HFFc6 (cell line): Measurements from ENCODE around the gene PPCS. TPM values are rescaled to one million over a fixed set of nuclear protein-coding genes. Genes with fewer than 3 reads are reported as not detected.

Experiments used
- DNase-seq: peaks from one replicate; pipeline ENCODE4 v3.0.0-alpha.2; 2018
- H3K27ac Mint-ChIP-seq: 2 replicates; pipeline ENCODE4 v1.8.0; 2020; ENCODE audit warnings: mild to moderate bottlenecking, mixed read lengths
- H3K27me3 Mint-ChIP-seq: 2 replicates; pipeline ENCODE4 v1.8.0; 2021; ENCODE audit warnings: mild to moderate bottlenecking, moderate library complexity, mixed read lengths; ENCODE audit not compliant: insufficient read depth
- H3K36me3 Mint-ChIP-seq: 2 replicates; pipeline ENCODE4 v1.8.0; 2021; ENCODE audit warnings: low read depth, mixed read lengths
- H3K4me1 Mint-ChIP-seq: 2 replicates; pipeline ENCODE4 v1.8.0; 2020; ENCODE audit warnings: low read depth, mixed read lengths
- H3K4me3 Mint-ChIP-seq: 2 replicates; pipeline ENCODE4 v1.8.0; 2020; ENCODE audit warnings: mild to moderate bottlenecking, moderate library complexity, mixed read lengths
- H3K9me3 Mint-ChIP-seq: 2 replicates; pipeline ENCODE4 v1.8.0; 2020; ENCODE audit warnings: mild to moderate bottlenecking, mixed read lengths
- long read RNA-seq: library from polyadenylated mRNA; unstranded; transcript quantifications from one replicate; pipeline ENCODE4 v2.0.0, GENCODE V29; 2019
- total RNA-seq, 6 experiments: library from RNA; stranded (reverse); fragmentation: NEBNext Ultra II Directional; extraction: Animal tissue kit (Norgen Biotek cat#: 25700); gene quantifications; 2 replicates in 1 of 6; 3 replicates in 5 of 6; pipeline ENCODE4 v1.2.3, GENCODE V29; 2021
- TF ChIP-seq, protein P1 (sequence below): fragments of 200-600 bp; sonication (generic); IDR thresholded peaks from 2 replicates; pipeline ENCODE4 v1.5.0; 2021; ENCODE audit warnings: antibody characterized with exemption, mild to moderate bottlenecking

The PPCS gene
- total RNA-seq: 10 to 100 TPM; 27.6 to 34.8 (median 29.2) TPM
- long read RNA-seq, transcript PPCS-201 (3 exons, 984 nt): minor isoform, 7 of 60 reads
- long read RNA-seq, transcript PPCS-203 (3 exons, 1,431 nt): major isoform, 45 of 60 reads
- long read RNA-seq, partial matches to known transcripts: 0 of 60 reads
- long read RNA-seq, other reads (novel, unspliced or antisense): 8 of 60 reads

DNA sequence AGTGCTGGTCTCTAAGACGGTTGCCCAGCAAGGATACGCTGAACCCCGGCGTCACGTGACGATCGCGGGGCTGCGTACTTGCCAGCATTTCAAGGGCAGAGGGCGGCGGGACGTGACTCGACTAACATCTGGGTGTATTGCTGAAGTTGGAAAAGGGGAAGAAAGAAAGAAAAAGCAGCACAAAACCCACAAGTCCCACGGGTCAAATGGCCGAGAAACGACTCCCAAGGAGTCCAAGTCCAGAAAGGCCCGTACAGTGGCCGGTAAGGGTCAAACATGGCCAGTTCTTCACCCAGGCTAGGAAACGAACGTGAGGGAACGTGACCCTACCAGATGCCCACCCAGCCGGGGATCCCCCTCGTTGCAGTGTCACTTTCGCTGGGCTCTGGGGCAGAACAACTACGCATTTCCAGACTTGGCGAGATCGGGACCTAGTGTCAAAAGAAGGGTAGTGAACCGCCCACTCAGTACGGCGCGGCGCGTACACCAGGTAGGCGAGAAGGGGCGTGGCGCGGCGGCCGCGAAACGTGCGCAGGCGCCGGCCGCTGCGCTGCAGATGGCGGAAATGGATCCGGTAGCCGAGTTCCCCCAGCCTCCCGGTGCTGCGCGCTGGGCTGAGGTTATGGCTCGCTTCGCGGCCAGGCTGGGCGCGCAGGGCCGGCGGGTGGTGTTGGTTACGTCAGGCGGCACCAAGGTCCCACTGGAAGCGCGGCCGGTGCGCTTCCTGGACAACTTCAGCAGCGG is at the start of gene PPCS, which contains the start of gene ZMYND12:
Gene PPCS, plus strand, starts transcription at position 534 of the 744 bp plus-strand sequence. Its CDS starts 23 bp downstream, at position 557.
Gene ZMYND12, minus strand, starts transcription at position 13 of the 744 bp plus-strand sequence. CDS start 25 bp downstream, outside the sequence.
- DNase-seq: peak; percentile 66
- Mint-ChIP-seq H3K9me3 (no peaks in the 10 kb centered on the region), H3K27ac (peak within 1 kb of the TSS; percentile 91), H3K36me3 (peaks cover 11% of the 10 kb centered on the region), H3K27me3 (peaks cover 3% of the 10 kb centered on the region; the same call in 1 of the 2 replicates), H3K4me3 (peak within 1 kb of the TSS; percentile 94), H3K4me1 (peaks cover 18% of the 10 kb centered on the region)
- TF ChIP-seq, protein P1, sequence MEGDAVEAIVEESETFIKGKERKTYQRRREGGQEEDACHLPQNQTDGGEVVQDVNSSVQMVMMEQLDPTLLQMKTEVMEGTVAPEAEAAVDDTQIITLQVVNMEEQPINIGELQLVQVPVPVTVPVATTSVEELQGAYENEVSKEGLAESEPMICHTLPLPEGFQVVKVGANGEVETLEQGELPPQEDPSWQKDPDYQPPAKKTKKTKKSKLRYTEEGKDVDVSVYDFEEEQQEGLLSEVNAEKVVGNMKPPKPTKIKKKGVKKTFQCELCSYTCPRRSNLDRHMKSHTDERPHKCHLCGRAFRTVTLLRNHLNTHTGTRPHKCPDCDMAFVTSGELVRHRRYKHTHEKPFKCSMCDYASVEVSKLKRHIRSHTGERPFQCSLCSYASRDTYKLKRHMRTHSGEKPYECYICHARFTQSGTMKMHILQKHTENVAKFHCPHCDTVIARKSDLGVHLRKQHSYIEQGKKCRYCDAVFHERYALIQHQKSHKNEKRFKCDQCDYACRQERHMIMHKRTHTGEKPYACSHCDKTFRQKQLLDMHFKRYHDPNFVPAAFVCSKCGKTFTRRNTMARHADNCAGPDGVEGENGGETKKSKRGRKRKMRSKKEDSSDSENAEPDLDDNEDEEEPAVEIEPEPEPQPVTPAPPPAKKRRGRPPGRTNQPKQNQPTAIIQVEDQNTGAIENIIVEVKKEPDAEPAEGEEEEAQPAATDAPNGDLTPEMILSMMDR: no peak

DNA sequence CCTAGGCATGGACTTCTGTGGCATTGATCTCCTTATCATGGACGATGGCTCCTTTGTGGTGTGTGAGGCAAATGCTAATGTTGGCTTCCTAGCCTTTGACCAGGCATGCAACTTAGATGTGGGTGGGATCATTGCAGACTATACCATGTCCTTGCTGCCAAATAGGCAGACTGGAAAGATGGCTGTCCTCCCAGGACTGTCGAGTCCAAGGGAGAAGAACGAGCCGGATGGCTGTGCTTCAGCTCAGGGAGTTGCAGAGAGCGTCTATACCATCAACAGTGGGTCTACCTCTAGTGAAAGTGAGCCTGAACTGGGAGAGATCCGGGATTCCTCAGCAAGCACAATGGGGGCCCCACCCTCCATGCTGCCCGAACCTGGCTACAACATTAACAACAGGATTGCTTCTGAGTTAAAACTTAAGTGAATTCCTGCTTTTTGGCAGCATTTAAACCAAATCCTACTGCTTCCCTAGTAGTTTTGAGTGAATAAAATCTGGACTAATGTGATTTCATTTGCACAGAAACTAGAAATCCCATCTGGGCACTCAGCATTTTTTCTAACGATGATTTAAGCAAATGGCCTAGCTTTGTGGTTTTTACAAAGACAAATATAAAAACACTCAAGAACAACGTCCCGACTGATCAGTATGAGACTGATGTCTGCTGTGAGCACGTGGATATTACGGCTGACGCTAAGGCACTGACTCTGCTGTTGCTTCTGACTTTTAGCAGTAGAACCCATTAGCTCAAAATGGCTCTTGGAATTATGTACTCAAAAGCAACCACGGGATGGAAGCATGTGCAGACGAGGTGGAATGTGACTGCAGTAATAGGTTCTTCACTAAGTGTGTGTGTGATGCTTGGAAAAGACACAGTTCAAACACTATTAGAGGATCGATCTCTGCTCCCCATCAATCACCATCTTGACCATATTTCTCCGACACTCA is 41.5 kb upstream of the PPCS start:
- H3K4me3 Mint-ChIP-seq: no peak overlapping the region
- H3K27me3 Mint-ChIP-seq: peaks cover 27% of the 10 kb centered on the region
- H3K4me1 Mint-ChIP-seq: no peaks in the 10 kb centered on the region
- no peak for DNase-seq
- no peaks in the 10 kb centered on the region for H3K9me3 Mint-ChIP-seq
- TF ChIP-seq, protein P1: no peak
- H3K27ac Mint-ChIP-seq: no peak overlapping the region
- H3K36me3 Mint-ChIP-seq: no peaks in the 10 kb centered on the region

DNA sequence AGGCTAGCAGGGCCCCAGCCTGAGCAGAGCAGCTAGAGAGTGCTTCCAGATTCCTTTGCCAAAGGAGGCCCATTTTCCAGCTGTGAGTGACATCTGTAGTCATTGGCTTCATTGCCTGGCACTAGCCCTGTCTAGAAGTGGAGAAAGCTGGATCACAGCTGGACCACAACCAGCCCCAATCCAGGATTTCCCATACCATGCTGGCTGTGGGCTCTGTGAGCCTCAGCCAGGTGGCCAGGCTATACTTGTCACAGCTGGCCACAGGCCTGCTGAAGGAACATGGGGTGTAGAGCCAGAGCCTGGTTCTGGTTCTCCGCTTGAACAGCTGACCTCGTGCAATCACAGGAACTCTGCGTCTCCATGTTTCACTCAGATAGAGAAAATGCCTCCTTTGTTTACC is 39.2 kb upstream of the PPCS start:
- Mint-ChIP-seq H3K9me3 (no peaks in the 10 kb centered on the region), H3K4me3 (no peak overlapping the region), H3K36me3 (no peaks in the 10 kb centered on the region), H3K27me3 (peaks cover 43% of the 10 kb centered on the region), H3K27ac (no peak overlapping the region), H3K4me1 (peaks cover 5% of the 10 kb centered on the region)
- DNase-seq: no peak
- TF ChIP-seq, protein P1: no peak

DNA sequence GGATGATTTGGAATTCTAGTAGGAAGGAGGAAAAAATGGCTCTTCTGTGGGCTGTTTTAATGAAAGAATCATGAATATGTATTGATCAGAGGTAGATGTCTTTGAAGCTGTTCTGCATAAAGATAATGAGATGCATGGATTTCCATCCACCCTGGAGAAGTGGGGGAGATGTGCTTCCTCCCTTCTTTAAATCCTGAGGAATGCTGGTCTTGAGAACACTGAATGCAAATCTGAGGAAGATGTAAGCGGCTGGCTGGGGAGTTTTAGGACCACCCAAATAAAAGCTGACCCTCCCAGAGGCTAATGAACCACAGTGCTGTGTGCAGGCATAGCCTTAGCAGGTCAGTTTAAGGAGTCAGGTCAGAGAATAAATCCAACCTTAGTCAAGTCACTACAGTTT is 37.8 kb upstream of the PPCS start:
- no peak for DNase-seq
- H3K4me3 Mint-ChIP-seq: no peak overlapping the region
- H3K27me3 Mint-ChIP-seq: peaks cover 50% of the 10 kb centered on the region
- no peaks in the 10 kb centered on the region for H3K9me3 Mint-ChIP-seq
- no peak overlapping the region for H3K27ac Mint-ChIP-seq
- no peaks in the 10 kb centered on the region for H3K36me3 Mint-ChIP-seq
- H3K4me1 Mint-ChIP-seq: peaks cover 7% of the 10 kb centered on the region
- TF ChIP-seq, protein P1: no peak

DNA sequence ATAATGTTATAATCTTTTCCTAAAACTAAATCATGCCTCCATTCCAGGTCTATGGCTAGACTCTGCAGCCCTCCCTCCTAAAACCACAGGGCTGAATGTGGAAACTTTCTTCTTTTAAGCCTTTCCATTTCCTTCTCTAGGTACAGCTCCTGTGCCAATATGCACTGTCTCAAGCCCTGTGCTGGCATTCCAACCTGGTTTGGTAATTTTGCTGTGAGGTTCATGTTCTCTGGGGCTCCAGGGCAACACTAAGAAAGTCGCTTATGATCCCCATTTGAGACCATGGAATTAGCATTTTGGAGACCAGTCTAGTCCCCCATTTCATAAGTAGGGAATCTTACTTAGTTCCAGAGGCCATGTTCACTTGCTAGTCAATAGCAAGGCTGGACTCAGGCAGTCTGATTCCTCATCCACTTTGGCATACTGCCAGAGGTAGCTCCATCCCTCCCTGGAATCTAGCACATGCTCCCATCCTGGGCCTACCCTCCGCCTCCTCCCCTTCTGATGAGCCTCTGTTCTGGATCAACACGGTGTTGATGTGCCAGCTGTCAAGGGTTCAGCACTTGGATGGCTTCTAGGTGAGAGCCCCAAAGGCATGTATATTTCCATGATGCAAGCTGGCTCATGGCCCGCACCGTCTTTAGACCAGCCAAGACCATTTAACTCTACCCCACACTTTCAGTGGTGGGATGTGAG is 37.1 kb upstream of the PPCS start:
- H3K4me3 Mint-ChIP-seq: no peak overlapping the region
- H3K27ac Mint-ChIP-seq: no peak overlapping the region
- H3K27me3 Mint-ChIP-seq: peaks cover 53% of the 10 kb centered on the region
- peaks cover 14% of the 10 kb centered on the region for H3K4me1 Mint-ChIP-seq
- TF ChIP-seq, protein P1: no peak
- no peak for DNase-seq
- H3K9me3 Mint-ChIP-seq: no peaks in the 10 kb centered on the region
- H3K36me3 Mint-ChIP-seq: no peaks in the 10 kb centered on the region
